GM18951 (cell line): Measurements from ENCODE around the gene ZYG11A.
"Not testable (repeated sequence)": the region's sequence is repeated elsewhere in the genome, so short reads cannot be mapped to it uniquely, and the experiment has no call there.

Experiments used
- POLR2A ChIP-seq: IDR thresholded peaks from 4 replicates; pipeline ENCODE4 v1.6.1; 2011; ENCODE audit warnings: mild to moderate bottlenecking; ENCODE audit not compliant: insufficient read length, insufficient read depth; ENCODE audit errors: extremely low read depth
- in situ Hi-C: fragments of 300-500 bp; cut with MboI; formaldehyde crosslinking; loops from one replicate; pipeline ENCODE4 v1.12.0; 2022; ENCODE audit warnings: low sequenced_read_pairs, mixed read lengths, inconsistent platforms; ENCODE audit not compliant: unreplicated experiment

ZYG11A gene

DNA sequence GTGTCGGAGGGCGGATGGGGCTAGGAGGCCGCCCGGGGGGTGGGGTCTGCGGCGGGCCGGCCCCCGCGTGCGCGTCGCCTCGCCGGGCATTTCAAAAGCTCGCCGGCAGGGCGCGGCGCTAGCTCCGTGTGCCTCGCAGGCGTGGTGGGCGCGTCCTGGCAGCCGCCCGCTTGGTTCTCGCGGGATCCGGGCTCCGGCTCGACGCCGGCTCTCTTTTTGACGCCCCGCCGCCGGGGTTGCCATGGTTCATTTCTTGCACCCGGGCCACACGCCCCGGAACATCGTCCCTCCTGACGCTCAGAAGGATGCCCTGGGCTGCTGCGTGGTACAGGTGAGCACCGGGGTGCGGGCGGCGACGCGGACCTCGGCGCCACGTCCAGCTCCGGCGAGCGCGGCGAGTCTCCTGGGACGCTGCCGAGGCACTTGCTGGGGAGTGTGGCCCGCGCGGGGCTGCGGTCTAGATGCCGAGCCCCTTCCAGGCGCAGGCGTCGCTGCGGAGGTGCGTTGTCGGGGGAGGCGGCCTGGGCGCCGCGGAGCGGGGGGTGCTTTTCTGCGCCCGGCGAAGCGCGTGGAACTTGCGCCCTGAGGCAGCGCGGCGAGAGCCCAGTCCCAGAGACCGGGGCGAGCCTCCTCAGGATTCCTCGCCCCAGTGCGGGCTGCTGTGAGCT lies at the start of gene ZYG11A:
TSS of gene ZYG11A (plus strand) at position 118 of the 668 bp plus-strand sequence. CDS start at position 242, 124 bp downstream.
- peak; percentile 19 for TF ChIP-seq POLR2A
- in situ Hi-C loops = no loop called here

DNA sequence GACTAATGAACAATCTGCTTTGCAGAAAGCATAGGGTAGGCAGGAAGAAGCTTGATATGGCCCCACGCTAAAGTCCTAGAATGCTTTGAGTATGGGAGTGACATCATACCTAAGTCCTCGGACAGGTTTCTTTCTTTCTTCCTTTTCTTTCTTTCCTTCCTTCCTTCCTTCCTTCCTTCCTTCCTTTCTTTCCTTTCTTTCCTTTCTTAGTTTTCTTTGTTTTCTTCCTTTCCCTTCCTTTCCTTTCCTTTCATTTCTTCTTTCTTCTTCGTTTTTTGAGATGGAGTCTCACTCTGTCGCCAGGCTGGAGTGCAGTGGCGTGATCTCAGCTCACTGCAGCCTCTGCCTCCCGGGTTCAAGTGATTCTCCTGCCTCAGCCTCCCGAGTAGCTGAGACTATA lies 48.8 kb upstream of the ZYG11A start:
- in situ Hi-C loops = not testable (repeated sequence)

DNA sequence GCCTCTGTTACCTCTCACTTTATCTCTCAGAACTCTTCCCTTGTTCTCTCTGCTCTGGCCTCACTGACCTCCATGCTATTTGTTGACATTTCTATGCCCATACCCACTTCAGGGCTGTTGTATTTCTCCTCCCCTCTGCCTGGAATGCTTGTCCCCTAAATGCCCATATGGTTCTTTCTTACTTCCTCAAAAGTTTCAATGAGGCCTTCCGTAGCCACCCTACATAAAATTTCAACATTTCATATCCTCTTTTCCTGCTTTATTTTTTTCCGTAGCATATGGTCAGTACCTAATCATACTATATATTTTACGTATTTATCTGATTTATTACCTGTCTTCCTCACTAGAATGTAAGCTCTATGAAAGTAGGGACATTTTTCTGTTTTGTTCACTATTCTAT lies 47.1 kb upstream of the ZYG11A start:
- TF ChIP-seq POLR2A = no peak
- in situ Hi-C loops = no loop called here

DNA sequence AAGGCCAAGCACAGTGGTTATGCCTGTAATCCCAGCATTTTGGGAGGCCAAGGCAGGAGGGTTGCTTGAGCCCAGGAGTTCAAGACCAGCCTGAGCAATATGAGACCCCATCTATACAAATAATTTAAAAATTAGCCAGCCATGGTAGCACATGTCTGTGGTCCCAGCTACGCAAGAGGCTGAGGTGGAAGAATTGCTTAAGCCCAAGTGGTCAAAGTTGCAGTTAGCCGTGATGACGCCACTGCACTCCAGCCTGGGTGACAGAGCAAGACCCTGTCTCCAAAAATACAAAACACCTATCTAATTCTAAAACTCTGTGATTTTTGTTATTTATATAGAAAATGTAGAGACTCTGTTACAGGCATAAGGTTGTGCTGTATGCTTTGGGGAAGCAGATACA lies 44.2 kb upstream of the ZYG11A start:
- in situ Hi-C loops = no loop called here
- TF ChIP-seq POLR2A = no peak

DNA sequence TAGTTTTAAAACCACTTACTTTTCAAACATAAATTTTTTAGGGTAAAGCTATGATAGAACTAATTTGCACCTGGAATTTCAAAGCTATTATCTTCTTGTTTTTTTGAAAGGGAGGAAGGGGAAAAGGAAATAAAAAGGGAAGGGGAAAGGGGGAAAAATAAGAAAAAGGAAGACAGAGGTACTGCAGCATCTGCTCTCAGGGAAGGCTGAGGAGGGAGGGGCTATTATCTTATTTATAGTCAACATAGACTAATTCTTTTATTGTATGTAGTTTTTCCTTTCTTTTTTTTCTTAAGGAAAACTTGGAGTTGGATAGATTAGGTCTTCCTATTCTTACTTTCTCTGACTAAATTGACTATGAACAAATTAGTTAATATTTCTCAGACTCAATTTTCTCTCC lies 41.5 kb upstream of the ZYG11A start:
- in situ Hi-C loops = no loop called here
- no peak for TF ChIP-seq POLR2A

DNA sequence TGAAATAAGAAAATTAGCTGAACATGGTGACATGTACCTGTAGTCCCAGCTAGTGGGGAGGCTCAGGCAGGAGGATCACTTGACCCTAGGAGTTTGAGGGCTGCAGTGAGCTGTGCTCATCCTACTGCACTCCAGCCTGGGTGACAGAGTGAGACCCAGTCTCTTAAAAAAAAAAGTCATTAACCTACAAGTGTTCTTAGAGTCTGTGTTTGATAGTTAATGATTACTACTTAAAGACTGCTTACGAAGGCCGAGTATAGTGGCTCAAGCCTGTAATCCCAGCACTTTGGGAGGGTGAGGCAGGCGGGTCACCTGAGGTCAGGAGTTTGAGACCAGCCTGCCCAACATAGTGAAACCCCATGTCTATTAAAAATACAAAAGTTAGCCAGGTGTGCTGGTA lies 38.5 kb upstream of the ZYG11A start:
- in situ Hi-C loops = not testable (repeated sequence)

DNA sequence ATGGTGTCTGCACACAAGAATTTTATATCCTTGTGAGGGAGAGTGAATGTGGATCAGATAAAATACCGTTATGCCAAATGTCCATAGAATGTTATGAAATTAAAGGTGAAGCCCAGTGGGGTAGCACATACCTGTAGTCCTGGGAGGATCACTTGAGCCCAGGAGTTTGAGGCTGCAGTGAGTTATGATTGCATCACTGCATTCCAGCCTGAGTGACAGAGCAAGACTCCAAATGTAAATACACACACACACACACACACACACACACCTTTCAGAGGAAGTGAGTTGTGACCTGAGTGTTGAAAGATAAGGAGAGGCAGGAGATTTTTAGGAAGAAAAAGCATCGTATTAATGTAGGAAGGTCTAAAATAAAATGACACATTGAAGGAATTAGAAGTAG lies 28.1 kb upstream of the ZYG11A start:
- TF ChIP-seq POLR2A = no peak
- in situ Hi-C loops = no loop called here

DNA sequence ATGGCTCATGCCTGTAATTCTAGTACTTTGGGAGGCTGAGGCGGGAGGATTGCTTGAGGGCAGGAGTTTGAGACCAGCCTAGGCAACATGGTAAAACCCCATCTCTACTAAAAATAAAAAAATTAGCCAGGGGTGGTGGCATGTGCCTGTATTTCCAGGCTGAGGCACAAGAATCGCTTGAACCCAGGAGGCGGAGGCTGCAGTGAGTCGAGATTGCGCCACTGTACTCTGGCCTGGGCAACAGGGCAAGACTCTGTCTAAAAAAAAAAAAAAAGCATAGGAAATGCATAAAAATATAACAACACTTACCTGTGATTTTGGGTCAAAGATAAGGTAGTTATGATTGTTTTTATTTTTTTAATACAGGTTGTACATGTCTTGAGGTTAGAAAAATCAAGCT lies 21.7 kb upstream of the ZYG11A start:
- in situ Hi-C loops = not testable (repeated sequence)

DNA sequence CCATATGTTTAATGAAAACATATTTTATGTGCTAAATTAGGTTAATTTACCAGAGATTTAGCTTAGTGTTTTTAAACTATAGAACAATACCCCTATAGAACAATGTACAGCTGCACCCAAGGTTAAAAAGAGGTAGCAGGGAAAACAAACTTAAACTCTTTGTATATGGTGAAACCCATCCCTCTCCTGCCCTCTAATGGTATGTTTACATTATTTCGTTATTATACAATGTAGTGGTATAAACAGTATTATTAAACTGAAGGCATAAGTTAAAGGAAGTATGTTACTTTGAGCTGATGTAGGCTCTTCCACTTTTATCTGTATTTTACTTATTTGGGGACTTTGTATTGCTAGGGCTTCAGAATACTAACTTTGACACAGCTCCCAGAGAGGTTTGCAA lies 16.7 kb upstream of the ZYG11A start:
- TF ChIP-seq POLR2A = no peak
- in situ Hi-C loops = no loop called here

DNA sequence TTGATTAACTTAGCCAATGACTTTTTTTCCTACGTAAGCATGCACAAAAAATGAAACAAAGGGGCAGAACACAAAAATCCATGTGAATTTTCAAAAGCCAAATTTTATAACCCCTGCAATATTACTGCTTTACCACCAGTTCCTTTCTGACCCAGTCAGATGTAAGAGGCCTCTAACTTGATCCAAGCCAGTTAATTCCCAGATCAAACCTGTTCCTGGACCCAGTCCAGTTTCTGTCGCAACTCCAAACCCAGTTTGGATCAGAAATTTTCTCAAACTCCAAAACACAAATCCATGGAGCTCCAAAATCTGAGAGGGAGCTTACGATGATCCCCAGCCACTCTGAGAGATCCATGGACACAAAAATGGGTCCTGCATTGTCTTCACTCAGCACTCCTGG lies 7.8 kb upstream of the ZYG11A start:
- in situ Hi-C loops = no loop called here

DNA sequence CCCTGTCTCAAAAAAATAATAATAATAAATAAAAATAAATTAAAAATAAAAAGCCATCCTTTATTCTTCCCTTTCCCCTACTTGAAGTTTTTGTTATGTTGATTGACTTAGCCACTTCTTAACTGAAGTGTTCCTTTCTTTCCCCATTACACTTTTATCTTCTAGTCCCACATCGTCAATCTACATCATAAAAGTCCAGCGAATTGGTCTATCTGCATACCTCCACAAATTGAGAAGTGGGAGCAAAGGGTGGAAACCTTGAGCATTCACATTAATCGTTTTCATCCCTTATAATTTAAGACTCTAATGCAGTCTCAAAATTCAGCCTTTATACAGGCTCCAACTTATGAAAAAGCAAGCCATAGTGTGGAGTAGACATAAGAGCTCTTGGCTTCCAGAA lies 6.5 kb upstream of the ZYG11A start:
- in situ Hi-C loops = no loop called here
- no peak for TF ChIP-seq POLR2A

More for the DNA sequence above, 7.8 kb upstream of the ZYG11A start:
- TF ChIP-seq POLR2A = no peak

DNA sequence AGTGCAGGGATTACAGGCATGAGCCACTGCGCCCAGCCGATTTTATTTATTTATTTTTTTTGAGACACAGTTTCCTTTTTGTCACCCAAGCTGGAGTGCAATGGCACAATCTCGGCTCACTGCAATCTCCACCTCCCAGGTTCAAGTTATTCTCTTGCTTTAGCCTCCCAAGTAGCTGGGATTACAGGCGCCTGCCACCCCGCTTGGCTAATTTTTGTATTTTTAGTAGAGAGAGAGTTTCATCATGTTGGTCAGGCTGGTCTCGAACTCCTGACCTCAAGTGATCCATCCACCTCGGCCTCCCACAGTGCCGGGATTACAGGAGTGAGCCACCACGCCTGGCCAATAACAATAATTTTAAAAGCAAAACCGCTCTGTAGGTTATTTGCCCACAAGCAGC lies 3.4 kb upstream of the ZYG11A start:
- in situ Hi-C loops = not testable (repeated sequence)

DNA sequence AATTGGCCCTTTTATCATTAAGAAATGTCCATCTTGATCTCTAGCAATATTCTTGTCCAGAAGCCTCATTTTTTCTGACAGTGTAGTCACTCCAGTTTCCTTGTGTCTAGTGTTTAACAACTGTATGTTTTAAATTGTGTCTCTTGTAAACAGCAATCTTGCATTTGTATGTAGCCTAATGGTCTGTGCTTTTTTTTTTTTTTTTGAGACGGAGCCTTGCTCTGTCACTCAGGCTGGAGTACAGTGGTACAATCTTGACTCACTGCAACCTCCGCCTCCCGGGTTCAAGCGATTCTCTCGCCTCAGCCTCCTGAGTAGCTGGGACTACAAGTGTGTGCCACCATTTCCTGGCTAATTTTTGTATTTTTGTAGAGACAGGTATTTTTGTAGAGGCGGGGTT lies 2.6 kb downstream of the ZYG11A start:
- in situ Hi-C loops = not testable (repeated sequence)

DNA sequence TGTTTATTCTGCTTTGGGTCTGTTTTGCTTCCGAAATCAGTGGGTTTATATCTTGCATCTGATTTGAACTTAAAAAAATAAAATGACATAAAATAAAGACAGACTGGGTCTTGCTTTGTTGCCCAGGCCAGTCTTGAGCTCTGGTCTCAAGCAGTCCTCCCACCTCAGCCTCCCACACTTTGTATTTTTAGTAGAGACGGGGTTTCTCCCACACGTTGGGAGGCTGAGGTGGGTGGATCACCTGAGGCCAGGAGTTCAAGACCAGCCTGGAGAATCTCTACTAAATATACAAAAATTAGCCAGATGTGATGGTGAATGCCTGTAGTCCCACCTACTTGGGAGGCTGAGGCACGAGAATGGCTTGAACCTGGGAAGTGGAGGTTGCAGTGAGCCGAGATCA lies 5.9 kb downstream of the ZYG11A start:
- in situ Hi-C loops = no loop called here
- TF ChIP-seq POLR2A = no peak

DNA sequence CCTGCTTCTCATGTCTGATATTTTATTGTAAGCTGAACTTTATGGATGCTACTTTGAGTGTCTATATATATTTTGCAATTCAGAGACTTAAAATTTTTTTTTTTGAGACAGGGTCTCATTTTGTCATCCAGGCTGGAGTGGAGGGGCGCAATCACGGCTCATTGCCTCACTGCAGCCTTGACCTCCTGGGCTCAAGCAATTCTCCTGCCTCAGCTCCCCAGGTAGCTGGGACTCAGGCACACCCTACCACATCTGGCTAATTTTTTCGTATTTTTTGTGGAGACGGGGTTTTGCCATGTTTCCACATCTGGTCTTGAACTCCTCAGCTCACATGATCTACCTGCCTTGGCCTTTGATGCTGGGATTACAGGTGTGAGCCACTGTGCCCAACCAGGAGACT lies 8.4 kb downstream of the ZYG11A start:
- TF ChIP-seq POLR2A = no peak
- in situ Hi-C loops = no loop called here

DNA sequence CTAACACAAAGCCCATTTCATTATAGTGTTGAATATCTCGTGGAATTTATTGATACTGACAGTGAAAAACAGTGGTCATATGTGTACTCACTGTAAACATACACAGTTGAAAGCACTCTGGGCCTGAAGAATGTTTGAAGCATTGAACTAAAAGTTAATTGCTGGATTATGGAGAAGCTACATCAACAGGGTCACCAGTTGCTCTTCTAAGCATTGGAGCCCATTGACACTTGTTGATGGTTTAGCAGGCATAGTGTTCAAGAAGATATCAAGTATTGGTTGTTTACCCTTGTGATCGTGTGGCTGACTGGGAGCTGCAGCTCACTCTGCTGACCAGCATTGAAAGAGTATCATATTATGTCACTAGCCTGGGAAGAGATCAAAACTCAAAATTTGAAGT lies 10.3 kb downstream of the ZYG11A start:
- in situ Hi-C loops = no loop called here
- TF ChIP-seq POLR2A = no peak

DNA sequence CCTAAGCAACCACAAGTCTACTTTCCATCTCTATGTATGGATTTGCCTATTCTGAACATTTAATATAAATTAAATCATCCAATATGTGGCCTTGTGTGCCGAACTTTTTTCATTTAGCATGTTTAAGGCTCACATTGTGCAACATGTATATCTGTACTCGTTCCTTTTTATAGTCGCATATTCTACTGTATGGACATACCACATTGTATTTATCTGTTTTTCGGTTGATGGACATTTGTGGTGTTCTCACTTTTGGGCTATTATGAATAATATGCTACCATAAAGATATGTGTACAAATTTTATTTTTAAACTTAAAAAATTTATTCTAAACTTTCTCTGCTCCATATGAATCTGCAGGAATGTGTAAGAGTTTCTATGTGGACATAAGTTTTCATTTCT lies 13.0 kb downstream of the ZYG11A start:
- in situ Hi-C loops = no loop called here
- TF ChIP-seq POLR2A = no peak
